Skeletal muscle satellite cell (primary cell): ENCODE results near the gene RNF141.

Source experiments
- H3K27me3 ChIP-seq: 2 replicates; pipeline ENCODE4 v1.7.0; 2013; ENCODE audit warnings: low read length; ENCODE audit not compliant: control insufficient read depth, insufficient read depth
- H3K36me3 ChIP-seq: 2 replicates; pipeline ENCODE4 v1.7.0; 2013; ENCODE audit warnings: mild to moderate bottlenecking, control low read depth, low read length; ENCODE audit not compliant: insufficient read depth
- H3K4me1 ChIP-seq: 2 replicates; pipeline ENCODE4 v1.7.0; 2013; ENCODE audit warnings: low read length; ENCODE audit not compliant: control insufficient read depth, insufficient read depth
- H3K4me2 ChIP-seq: 2 replicates; pipeline ENCODE4 v1.7.0; 2013; ENCODE audit warnings: mild to moderate bottlenecking, low read length
- H3K4me3 ChIP-seq: 2 replicates; pipeline ENCODE4 v1.7.0; 2013; ENCODE audit warnings: low read length
- H3K9ac ChIP-seq: 2 replicates; pipeline ENCODE4 v1.7.0; 2013; ENCODE audit warnings: mild to moderate bottlenecking, low read depth, low read length, moderate library complexity
- H3K9me3 ChIP-seq: replicated peaks from 2 replicates; pipeline ENCODE4 v1.7.0; 2013; ENCODE audit warnings: mild to moderate bottlenecking, control low read depth, low read length

RNF141 gene

GRCh38 chr11:10502770-10503169, 38.2 kb downstream of the RNF141 start:
- Histone ChIP-seq H3K4me3 (no peak overlapping the region), H3K9me3 (no peaks in the 10 kb centered on the region), H3K36me3 (peaks cover 68% of the 10 kb centered on the region), H3K9ac (no peak overlapping the region), H3K4me2 (no peak overlapping the region), H3K4me1 (peaks cover 10% of the 10 kb centered on the region), H3K27me3 (no peaks in the 10 kb centered on the region)

DNA sequence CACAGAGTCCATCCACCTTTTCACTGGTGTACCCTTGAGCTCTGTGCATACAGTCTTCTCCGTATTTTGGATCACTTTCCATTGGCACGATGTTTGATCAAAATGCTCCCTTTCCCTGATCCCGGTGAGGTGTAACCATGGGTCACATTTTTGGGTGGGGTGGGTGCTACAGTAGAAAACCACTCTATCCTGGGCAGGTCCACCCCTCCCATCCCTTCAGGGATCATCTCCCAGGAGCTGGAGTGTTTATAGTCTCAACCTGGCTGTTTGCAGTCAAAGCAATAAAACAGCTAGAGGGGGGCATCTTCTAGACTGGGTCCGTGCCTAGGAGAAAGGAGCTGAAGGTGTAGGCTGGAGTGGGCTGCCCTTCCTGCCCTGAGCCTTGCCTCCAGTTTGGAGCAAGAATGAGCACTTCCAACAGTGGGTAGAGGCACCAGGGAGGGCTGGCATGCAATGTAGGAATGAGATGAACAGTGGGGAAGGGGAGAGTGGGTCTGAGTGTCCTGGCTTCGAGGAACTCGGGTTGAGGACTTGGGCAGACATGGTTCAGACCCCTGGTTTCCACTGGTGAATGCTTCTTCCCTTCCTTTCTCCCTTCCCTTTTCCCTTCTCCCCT, 38.8 kb downstream of the RNF141 start:
- Histone ChIP-seq H3K4me2 (no peak overlapping the region), H3K9me3 (no peaks in the 10 kb centered on the region), H3K4me1 (peaks cover 10% of the 10 kb centered on the region), H3K36me3 (peaks cover 69% of the 10 kb centered on the region), H3K9ac (no peak overlapping the region), H3K27me3 (no peaks in the 10 kb centered on the region), H3K4me3 (no peak overlapping the region)

DNA sequence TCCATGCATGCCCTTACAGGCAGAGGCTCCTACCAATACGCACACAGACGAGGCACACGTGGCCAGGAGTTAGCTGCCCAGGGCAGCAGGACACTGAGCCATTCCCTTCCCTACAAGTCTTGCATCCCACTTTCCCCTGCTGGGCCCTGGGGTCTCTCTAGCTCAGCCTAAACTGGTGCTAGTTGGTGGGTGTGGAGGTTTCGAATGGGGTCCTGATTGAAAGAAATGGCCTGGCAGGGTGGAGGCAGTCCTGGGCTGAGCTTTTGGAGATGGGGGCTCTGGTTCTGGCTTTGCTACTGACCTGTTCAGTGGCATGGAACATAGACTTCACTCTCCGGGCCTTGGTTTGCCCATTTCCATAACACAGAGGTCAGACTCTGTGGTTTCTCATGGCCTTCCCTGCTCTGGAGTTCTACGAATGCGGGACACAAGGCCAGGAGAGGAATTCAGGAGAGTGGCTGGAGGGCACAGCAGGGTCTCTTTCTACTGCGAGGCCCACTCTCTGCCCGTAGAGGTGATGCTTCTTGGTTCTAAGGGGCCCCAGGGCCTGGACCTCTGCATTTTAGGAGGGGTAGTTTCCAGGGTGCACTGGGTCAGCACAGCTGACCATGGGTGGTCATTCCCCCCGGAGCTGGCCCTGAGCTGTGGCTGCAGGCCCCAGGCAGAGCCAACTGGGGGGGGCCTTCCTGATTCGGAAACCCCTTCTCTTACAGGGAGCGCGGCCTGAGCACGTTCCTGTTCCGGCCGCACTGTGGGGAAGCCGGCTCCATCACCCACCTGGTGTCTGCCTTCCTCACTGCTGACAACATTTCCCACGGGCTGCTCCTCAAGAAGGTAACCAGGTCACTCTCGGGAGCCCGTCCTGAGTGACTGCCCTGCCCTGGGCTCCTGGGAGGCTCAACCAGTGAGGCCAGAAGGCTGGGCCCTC, 40.0 kb downstream of the RNF141 start:
- Histone ChIP-seq H3K4me3 (no peak overlapping the region), H3K9me3 (no peaks in the 10 kb centered on the region), H3K36me3 (peaks cover 68% of the 10 kb centered on the region), H3K4me2 (no peak overlapping the region), H3K9ac (no peak overlapping the region), H3K27me3 (no peaks in the 10 kb centered on the region), H3K4me1 (peaks cover 9% of the 10 kb centered on the region)

DNA sequence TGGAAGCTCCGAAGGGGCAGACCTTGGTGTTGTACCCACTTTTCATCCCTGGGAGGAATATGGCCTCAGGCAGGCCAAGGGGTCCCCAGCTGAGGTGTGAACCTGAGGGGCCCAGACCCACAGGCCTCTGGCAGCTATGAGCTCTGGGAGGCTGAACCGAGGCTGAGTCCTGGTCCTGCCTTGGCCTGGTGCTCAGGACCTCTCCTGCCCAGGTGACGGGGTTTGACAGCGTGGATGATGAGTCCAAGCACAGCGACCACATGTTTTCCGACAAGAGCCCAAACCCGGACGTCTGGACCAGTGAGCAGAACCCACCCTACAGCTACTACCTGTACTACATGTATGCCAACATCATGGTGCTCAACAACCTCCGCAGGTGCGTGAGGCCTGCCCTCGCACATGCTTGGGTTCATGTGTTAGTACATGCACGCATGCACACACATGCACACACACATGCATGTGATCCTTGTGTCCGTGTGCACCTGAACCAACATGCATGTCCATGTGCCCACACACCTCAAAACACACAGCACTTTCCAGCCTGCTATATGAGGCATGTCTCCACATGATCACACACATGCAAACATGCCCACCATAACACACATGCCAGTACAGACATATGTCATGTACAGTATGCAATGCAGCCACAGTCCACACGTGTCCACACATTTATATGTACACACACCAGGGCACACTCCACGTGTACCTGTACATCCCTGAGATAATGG, 40.9 kb downstream of the RNF141 start:
- Histone ChIP-seq H3K9me3 (no peaks in the 10 kb centered on the region), H3K36me3 (peaks cover 72% of the 10 kb centered on the region)

GRCh38 chr11:10499452-10499851, 41.5 kb downstream of the RNF141 start:
- Histone ChIP-seq H3K36me3 (peaks cover 73% of the 10 kb centered on the region), H3K9me3 (no peaks in the 10 kb centered on the region), H3K4me2 (no peak overlapping the region), H3K27me3 (no peaks in the 10 kb centered on the region), H3K4me1 (no peaks in the 10 kb centered on the region), H3K4me3 (no peak overlapping the region), H3K9ac (no peak overlapping the region)

More for the DNA sequence above, 40.9 kb downstream of the RNF141 start:
- H3K4me2 ChIP-seq, result no peak overlapping the region
- H3K4me3 ChIP-seq, result no peak overlapping the region
- no peaks in the 10 kb centered on the region for H3K4me1 ChIP-seq
- no peak overlapping the region for H3K9ac ChIP-seq
- no peaks in the 10 kb centered on the region for H3K27me3 ChIP-seq

DNA sequence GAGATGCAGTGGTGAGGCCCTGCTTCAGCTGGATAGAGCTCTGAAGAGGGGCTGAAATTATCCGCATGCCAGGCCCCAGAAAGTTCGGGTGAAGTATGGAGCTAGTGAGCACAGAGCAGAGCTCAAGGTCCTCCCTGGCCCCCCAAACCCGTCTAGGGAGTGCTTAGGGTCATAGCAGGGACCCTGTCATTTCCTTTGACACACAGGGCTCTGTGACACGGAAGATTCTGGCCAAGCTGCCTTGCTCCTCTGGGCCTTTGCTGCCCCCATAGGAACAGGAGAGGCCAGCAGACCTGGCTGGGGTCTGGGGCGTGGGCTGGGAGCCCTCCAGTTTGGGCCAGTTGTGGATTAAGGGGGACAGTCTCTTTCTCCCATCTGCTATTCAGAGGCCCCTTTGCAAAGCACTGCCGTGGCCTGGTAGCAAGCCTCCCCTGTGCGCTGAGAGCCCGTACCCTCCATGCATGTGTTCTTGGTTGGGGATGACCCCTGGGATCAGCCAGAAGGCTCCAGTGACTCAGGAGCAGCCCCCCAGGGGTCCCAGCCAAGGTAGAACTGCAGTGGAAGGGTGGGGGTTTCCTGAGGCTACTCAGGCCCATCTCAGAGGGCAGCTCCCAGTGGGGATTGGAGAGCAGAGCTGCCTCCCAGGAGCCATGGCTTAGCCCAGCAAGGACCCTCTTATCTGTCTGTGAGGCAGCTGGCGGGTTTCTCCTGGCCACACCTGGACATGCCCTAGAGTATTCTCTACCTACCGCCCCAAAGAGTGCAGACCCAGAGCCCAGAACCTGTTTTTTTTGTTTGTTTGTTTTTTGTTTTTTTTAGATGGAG, 42.3 kb downstream of the RNF141 start:
- no peak overlapping the region for H3K4me2 ChIP-seq
- H3K9me3 ChIP-seq, result no peaks in the 10 kb centered on the region
- H3K9ac ChIP-seq, result no peak overlapping the region
- peaks cover 75% of the 10 kb centered on the region for H3K36me3 ChIP-seq
- no peaks in the 10 kb centered on the region for H3K27me3 ChIP-seq
- no peak overlapping the region for H3K4me3 ChIP-seq
- no peaks in the 10 kb centered on the region for H3K4me1 ChIP-seq

GRCh38 chr11:10498022-10498400, 43.0 kb downstream of the RNF141 start:
- no peaks in the 10 kb centered on the region for H3K9me3 ChIP-seq
- H3K4me2 ChIP-seq, result no peak overlapping the region
- no peak overlapping the region for H3K9ac ChIP-seq
- H3K36me3 ChIP-seq, result peaks cover 79% of the 10 kb centered on the region
- H3K4me1 ChIP-seq, result no peaks in the 10 kb centered on the region
- no peak overlapping the region for H3K4me3 ChIP-seq
- H3K27me3 ChIP-seq, result no peaks in the 10 kb centered on the region

DNA sequence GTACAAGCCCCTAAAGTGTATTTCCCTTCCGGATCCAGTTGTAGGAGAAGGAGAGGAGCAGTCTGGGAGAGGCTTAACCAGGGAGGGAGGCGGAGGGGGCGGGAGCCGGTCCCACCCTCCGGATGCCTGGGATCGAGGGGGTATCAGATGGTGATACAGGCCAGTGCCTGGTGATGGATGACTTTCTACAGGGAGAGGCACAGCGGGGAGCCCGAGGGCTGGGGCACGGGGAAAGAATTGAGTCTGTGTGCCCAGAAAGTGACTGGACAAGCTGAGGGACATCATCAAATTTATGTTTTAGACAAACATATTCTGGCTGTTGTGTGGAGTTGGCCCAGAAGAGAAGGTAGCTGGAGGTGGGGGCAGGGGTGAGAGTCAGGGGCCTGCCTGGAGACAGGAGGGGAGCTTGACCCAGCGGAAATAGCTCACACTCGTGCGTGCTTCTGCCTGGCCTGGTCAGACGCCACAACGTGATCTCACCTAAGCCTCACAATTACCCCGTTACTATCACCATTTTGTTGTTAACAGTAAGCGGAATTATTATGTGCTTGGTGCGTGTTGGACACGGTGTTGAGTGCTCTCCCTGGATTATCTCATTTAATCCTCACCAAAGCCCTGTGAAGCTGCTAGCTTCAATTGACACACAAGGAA, 43.5 kb downstream of the RNF141 start:
- Histone ChIP-seq H3K27me3 (no peaks in the 10 kb centered on the region), H3K9me3 (no peaks in the 10 kb centered on the region), H3K4me1 (no peaks in the 10 kb centered on the region), H3K4me3 (no peak overlapping the region), H3K9ac (no peak overlapping the region), H3K4me2 (no peak overlapping the region), H3K36me3 (peaks cover 78% of the 10 kb centered on the region)

GRCh38 chr11:10496296-10496936, 44.6 kb downstream of the RNF141 start:
- H3K4me3 ChIP-seq, result no peak overlapping the region
- H3K36me3 ChIP-seq, result peaks cover 70% of the 10 kb centered on the region
- H3K4me2 ChIP-seq, result no peak overlapping the region
- no peaks in the 10 kb centered on the region for H3K27me3 ChIP-seq
- H3K4me1 ChIP-seq, result peaks cover 9% of the 10 kb centered on the region
- no peaks in the 10 kb centered on the region for H3K9me3 ChIP-seq
- no peak overlapping the region for H3K9ac ChIP-seq

DNA sequence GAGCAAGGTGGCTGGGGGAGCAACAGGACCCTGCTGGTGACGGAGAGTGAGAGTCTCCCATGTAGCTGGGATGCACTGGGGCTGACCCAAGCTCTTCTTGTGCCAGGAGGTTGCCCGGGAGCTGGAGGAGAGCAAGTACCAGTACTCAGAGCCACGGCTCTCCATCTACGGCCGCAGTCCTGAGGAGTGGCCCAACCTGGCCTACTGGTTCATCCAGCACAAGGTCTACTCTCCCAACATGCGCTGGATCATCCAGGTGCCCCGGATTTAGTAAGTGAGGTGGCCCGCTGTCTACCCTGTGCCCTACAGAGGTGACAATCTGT, 45.6 kb downstream of the RNF141 start:
- Histone ChIP-seq H3K9ac (no peak overlapping the region), H3K36me3 (peaks cover 61% of the 10 kb centered on the region), H3K9me3 (no peaks in the 10 kb centered on the region), H3K27me3 (no peaks in the 10 kb centered on the region), H3K4me2 (no peak overlapping the region), H3K4me3 (no peak overlapping the region), H3K4me1 (peaks cover 18% of the 10 kb centered on the region)
